Ovary (tissue), 9 donors: ENCODE data around the gene TSC22D3. TPM values are rescaled to one million over a fixed set of nuclear protein-coding genes. Genes with fewer than 3 reads are reported as not detected.

ENCODE experiments used
- DNase-seq, 5 donors: peaks; one replicate each; pipeline ENCODE4 v3.0.0-alpha.2; 2019 to 2020
- H3K27ac ChIP-seq, 2 donors: fragments of 200-600 bp; one replicate each; pipeline versions ENCODE4 v1.5.1 to v1.8.0; 2019 to 2022
- H3K27me3 ChIP-seq: fragments of 200-600 bp; one replicate; pipeline ENCODE4 v1.8.0; 2022
- H3K36me3 ChIP-seq: fragments of 200-600 bp; sonication (generic); one replicate; pipeline ENCODE4 v1.5.1; 2019
- H3K4me1 ChIP-seq: one replicate; pipeline ENCODE4 v1.8.1; 2013; ENCODE audit warnings: mild to moderate bottlenecking, moderate library complexity; ENCODE audit not compliant: insufficient read depth
- H3K4me3 ChIP-seq: fragments of 200-600 bp; sonication (generic); one replicate; pipeline ENCODE4 v1.5.1; 2017
- H3K9me3 ChIP-seq, 2 donors: fragments of 200-600 bp in 1 of 2; sonication (generic) in 1 of 2; one replicate each; pipeline versions ENCODE4 v1.5.1 to v1.8.1; 2013 to 2019; ENCODE audit warnings: mild to moderate bottlenecking in 1 of 2, moderate library complexity in 1 of 2
- EP300 ChIP-seq: sonication (generic); formaldehyde crosslinking; IDR thresholded peaks from one replicate; pipeline ENCODE4 v1.6.1; 2017; ENCODE audit warnings: antibody characterized with exemption
- POLR2A ChIP-seq: fragments of 450-650 bp; IDR thresholded peaks from one replicate; pipeline ENCODE4 v1.6.1; 2017; ENCODE audit warnings: antibody characterized with exemption, mild to moderate bottlenecking, moderate library complexity
- WGBS, 3 donors: extraction: QIAGEN DNeasy Blood & Tissue Kit in 1 of 3; methylation state at CpG; one replicate each; pipeline versions ENCODE4 v1.1.5 to v1.1.7; 2013 to 2017; 5-methylcytosine and 5-hydroxymethylcytosine counted together
- intact Hi-C, 4 donors: fragments of 100-400 bp; cut with DNase I; formaldehyde crosslinking; loops; one replicate each; pipeline versions ENCODE4 v1.11.0 to v1.15.1; 2022 to 2023
- polyA plus RNA-seq, 2 donors: library from polyadenylated mRNA; stranded (reverse); fragments of 200-250 nt in 1 of 2; fragments of 350-450 nt in 1 of 2; fragmentation: Illumina TruSeq in 1 of 2; extraction: RNeasy Lipid Tissue Mini Kit (QIAGEN cat#74804) in 1 of 2; gene quantifications; one replicate each; pipeline ENCODE4 v1.2.3, GENCODE V29; 2013 to 2014
- total RNA-seq, 7 donors: library from RNA; depleted of rRNA in 2 of 7; stranded (reverse); fragments of >200 nt in 2 of 7; fragmentation: NEBNext Ultra II Directional in 3 of 7; extraction: Animal tissue kit (Norgen Biotek cat#: 25700) in 3 of 7; gene quantifications; one replicate each; pipeline versions ENCODE4 v1.1.0 to v1.2.4, GENCODE V29; 2016 to 2023
- TF ChIP-seq, protein P1 (sequence below), 3 donors: fragments of 450-650 bp in 2 of 3; fragments of 200-600 bp in 1 of 3; IDR thresholded peaks; one replicate each; pipeline versions ENCODE4 v1.5.1 to v1.8.0; 2016 to 2022; ENCODE audit warnings: antibody characterized with exemption in 3 of 3, mild to moderate bottlenecking in 1 of 3
- donor health status: DM: no; HTN: no; CAD: no; lungs with moderate emphysema.
- donor health status: DM: no; HTN: no; CAD: no.
- donor health status: Bipolar disorder and iron deficiency.
- donor health status: DM: yes; HTN: yes; CAD: no.
- donor health status: DM: no; HTN: no; CAD: no.
- donor health status: DM: yes; HTN: yes; CAD: no.

The TSC22D3 gene
- total and polyA plus RNA-seq, 9 donors: 91.5 to 645 (median 241) TPM

DNA sequence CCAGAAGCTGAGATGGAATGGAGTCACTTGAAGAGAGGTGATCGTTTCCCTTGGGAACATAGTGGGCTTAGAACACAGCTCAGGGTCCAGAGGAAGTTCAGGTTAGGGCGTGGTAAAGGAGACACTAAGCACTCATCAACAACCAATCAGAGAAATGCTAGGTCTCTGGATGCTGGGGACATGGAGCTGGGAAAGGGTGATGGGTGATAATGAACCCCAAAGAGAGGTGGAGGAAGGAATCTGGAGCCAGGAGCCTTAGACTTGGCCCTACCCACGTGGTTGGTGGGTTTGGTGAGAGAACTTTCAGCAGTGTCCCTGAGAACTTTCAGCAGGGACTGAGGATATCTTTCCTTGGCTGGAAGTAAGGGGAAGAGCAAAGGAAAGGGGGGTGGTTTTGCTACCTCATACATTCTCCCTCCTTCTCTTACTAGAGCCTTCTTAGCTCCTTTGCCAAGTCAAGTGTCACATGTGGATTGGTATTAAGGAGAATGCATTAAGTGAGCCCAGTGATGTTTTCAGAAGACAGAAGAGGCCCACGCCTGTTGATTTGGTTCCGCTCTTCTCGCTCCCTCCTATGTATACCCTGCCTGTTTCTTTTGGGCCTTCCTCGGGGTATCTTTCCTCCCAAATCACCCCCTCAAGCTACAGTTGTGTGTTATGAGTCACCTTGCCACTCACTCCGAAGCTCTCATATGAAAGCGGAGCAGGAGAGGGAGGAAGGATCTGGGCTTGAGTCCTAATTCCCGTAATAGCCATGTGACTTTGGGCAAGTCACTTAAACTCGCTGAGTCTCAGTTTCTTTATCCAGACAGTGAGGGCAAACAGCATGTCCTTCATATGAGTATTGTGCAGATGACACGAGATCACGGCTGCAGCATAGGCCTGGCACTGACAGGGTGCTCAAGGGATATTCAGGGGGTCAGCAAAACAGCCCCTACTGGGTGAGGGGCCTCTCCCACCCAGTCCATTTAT lies 63.1 kb downstream of the TSC22D3 start:
- Histone ChIP-seq H3K27ac (peak overlapping the region in 1 of 2 donors; percentile 40), H3K36me3 (no peaks in the 10 kb centered on the region), H3K27me3 (no peaks in the 10 kb centered on the region), H3K9me3 (no peaks in the 10 kb centered on the region), H3K4me1 (peaks cover 8% of the 10 kb centered on the region), H3K4me3 (peak overlapping the region; percentile 50)
- 60 to 72% (median 67%) methylated on average over 13 of the region's 13 CpGs for WGBS, 3 donors
- intact Hi-C loops: loop anchor here in 2 of 4 donors (5.0 to 10.0 kb wide), 2 partner anchors 35 to 62 kb away; partner anchors contain the start of genes NCBP2L (in 1 of the 2) and TSC22D3 (in 1 of the 2)
- TF ChIP-seq, protein P1, sequence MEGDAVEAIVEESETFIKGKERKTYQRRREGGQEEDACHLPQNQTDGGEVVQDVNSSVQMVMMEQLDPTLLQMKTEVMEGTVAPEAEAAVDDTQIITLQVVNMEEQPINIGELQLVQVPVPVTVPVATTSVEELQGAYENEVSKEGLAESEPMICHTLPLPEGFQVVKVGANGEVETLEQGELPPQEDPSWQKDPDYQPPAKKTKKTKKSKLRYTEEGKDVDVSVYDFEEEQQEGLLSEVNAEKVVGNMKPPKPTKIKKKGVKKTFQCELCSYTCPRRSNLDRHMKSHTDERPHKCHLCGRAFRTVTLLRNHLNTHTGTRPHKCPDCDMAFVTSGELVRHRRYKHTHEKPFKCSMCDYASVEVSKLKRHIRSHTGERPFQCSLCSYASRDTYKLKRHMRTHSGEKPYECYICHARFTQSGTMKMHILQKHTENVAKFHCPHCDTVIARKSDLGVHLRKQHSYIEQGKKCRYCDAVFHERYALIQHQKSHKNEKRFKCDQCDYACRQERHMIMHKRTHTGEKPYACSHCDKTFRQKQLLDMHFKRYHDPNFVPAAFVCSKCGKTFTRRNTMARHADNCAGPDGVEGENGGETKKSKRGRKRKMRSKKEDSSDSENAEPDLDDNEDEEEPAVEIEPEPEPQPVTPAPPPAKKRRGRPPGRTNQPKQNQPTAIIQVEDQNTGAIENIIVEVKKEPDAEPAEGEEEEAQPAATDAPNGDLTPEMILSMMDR (IDR thresholded peaks at IDR 0.05): no peak
- TF ChIP-seq POLR2A: peak; percentile 38
- TF ChIP-seq EP300: no peak
- DNase-seq: peak in 1 of 5 donors; percentile 60

DNA sequence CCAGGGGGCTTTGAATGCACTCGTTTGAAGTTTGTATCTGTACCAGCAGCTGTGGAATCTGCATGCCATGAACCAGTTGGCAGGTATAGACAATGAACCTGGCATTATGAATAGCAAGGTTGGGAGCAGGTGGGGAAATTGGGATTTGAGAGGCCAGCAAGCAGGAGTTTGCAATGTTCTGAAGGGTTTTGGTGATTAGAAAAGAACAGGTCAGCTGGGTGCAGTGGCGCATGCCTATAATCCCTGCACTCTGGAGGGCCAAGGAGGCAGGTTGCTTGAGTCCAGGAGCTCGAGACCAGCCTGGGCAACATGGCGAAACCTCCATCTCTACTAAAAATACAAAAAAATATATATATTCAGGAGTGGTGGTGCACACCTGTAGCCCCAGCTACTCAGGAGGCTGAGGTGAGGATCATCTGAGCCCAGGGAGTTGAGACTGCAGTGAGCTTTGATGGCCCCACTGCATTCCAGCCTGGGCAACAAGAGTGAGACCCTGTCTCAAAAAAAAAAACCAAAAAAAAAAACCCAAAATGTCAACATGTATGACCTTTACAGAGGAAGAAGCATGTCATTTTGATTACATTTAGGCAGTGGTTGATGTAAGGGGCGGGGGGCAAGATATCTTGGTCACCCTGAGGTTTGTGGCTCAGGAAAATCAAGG lies 63.9 kb downstream of the TSC22D3 start:
- intact Hi-C loops: loop anchor here in 2 of 4 donors (5.0 to 10.0 kb wide), 2 partner anchors 34 to 63 kb away; partner anchors contain the start of genes NCBP2L (in 1 of the 2) and TSC22D3 (in 1 of the 2)
- no peaks in the 10 kb centered on the region for H3K9me3 ChIP-seq
- H3K4me1 ChIP-seq: peaks cover 5% of the 10 kb centered on the region
- TF ChIP-seq, protein P1 (IDR thresholded peaks at IDR 0.05): no peak
- TF ChIP-seq EP300 (no peak), POLR2A (no peak)
- no peaks in the 10 kb centered on the region for H3K36me3 ChIP-seq
- H3K27ac ChIP-seq: peak overlapping the region in 1 of 2 donors; percentile 7
- H3K27me3 ChIP-seq: no peaks in the 10 kb centered on the region
- WGBS, 3 donors: 59 to 62% (median 60%) methylated on average over 5 of the region's 5 CpGs
- H3K4me3 ChIP-seq: no peak overlapping the region
- DNase-seq: peak in 2 of 5 donors; percentile 5 to 41

DNA sequence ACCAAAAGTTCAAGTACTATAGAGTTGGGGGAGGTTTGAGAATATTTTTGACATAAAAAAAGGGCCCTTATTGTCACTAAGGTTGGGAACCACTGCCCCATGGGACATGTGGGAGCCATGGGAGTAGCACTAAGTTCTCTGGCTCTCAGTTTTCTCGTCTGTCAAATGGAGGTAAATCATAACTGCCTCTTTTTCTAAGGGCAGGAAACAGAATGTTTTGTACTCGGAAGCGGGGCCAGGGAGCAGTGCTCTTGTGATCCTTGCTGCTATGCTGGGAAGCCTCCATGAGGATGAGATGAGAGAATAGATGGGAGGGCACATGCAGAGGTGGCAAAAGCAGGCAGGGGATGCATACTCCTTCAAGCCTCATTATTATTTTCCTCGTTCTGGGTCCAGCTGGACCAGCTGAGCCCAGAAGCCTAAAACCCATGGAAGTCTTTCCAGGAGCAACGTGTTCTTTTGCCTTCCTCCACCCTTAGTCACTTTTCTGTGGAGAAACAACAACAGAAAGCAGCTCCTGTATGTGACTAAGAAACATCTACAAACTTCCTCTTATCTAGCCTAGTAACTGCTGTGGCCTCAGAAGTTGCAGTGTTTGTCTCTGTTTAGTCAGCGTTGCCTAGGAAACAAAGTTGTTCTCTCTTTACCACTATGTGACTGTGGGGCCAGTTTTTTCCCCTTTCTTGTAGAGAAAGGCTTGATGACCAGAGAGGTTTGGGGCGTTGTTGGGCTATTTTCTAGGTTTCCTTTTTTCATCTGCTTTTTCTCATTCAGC lies 64.8 kb downstream of the TSC22D3 start:
- peak in 2 of 5 donors; percentile 47 to 71 for DNase-seq
- Histone ChIP-seq H3K27ac (peak overlapping the region; percentile 21 to 23), H3K4me3 (no peak overlapping the region), H3K27me3 (no peaks in the 10 kb centered on the region), H3K4me1 (peaks cover 5% of the 10 kb centered on the region), H3K9me3 (no peaks in the 10 kb centered on the region), H3K36me3 (no peaks in the 10 kb centered on the region)
- WGBS, 3 donors: 23 to 28% (median 26%) methylated on average over 7 of the region's 7 CpGs
- TF ChIP-seq EP300 (peak; percentile 43), POLR2A (no peak)
- intact Hi-C loops: loop anchor here in 2 of 4 donors (5.0 to 10.0 kb wide), 2 partner anchors 34 to 64 kb away; partner anchors contain the start of genes NCBP2L (in 1 of the 2) and TSC22D3 (in 1 of the 2)

DNA sequence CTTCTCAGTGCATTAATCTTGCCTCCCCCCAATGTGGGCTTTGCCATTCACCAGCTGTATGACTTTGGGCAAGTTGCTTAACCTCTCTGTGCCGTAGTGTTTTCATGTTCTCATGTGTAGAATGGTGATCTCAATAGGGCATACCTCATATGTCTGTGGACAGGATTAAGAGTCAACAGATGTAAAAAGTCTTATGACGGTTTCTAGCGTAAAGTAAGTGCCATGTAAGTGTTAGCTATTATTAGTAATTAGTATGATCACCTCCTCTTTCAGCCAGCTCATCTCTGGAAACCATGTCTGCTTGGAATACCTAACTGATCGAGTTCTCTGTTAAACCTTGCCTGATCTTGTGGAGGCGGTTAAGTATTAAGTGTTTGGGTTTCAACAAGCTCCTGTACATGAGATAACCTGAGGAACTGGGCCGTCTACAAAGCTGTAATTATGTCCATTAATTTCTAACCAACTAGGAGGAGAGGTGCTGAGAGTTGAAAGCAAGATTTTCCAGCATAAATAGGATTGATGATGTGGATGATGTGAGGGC lies 66.3 kb downstream of the TSC22D3 start:
- H3K4me3 ChIP-seq: no peak overlapping the region
- WGBS, 3 donors: 77 to 83% (median 82%) methylated on average over 6 of the region's 6 CpGs
- TF ChIP-seq, protein P1 (IDR thresholded peaks at IDR 0.05): no peak
- TF ChIP-seq POLR2A (no peak), EP300 (no peak)
- no peak overlapping the region for H3K27ac ChIP-seq
- H3K4me1 ChIP-seq: peaks cover 5% of the 10 kb centered on the region
- peak in 1 of 5 donors; percentile 2 for DNase-seq
- H3K27me3 ChIP-seq: no peaks in the 10 kb centered on the region
- no peaks in the 10 kb centered on the region for H3K9me3 ChIP-seq
- no peaks in the 10 kb centered on the region for H3K36me3 ChIP-seq
- intact Hi-C loops: no loop called here
